HepG2 (cell line): ENCODE results near the gene TCF19. TPM values are rescaled to one million over a fixed set of nuclear protein-coding genes. Genes with fewer than 3 reads are reported as not detected.

ENCODE experiments used
- ATAC-seq: fragments of 200-7000 bp; cut with Tn5 transposase; 3 replicates; pipeline ENCODE4 v1.9.1; 2020; ENCODE audit warnings: mild to moderate bottlenecking, moderate library complexity
- BruUV-seq: library from RNA; stranded (reverse); fragments of 400-500 nt; replicated peaks from 2 replicates; lab custom pipeline; 2021; lab: Mats Ljungman, UMichigan
- CTCF ChIA-PET: fragments of 300-600 bp; formaldehyde crosslinking; extraction: SDS; loops from one replicate; lab custom pipeline; 2021; ENCODE audit warnings: low total read pairs, inconsistent platforms, low intra/inter-chr PET ratio; lab: Yijun Ruan, JAX
- POLR2A ChIA-PET: fragments of 350-600 bp; sonication (Branson Sonifier 250); formaldehyde crosslinking; loops from one replicate; lab custom pipeline; 2020; ENCODE audit warnings: antibody characterized with exemption, inconsistent platforms; lab: Yijun Ruan, JAX
- DNase-seq: peaks from one replicate; pipeline ENCODE4 v3.0.0-alpha.2; 2015; ENCODE audit warnings: low spot score
- FAIRE-seq: peaks from 3 replicates; lab custom pipeline; 2011; peaks lifted over from hg19 to GRCh38; lab: Jason Lieb, UNC
- H2AFZ ChIP-seq: one replicate; pipeline ENCODE4 v1.6.1; 2011; ENCODE audit warnings: low read length, inconsistent platforms
- H3K27ac ChIP-seq: fragments of 300-600 bp; 3 replicates; pipeline ENCODE4 v1.8.0; 2011; ENCODE audit warnings: mixed run types, mild to moderate bottlenecking, mixed read lengths, low read length, inconsistent platforms; ENCODE audit not compliant: insufficient read depth; ENCODE audit errors: extremely low read length
- H3K27me3 ChIP-seq, 2 experiments: fragments of 200-600 bp in 1 of 2; 2 replicates in 1 of 2; 3 replicates in 1 of 2; pipeline versions ENCODE4 v1.6.0 to v1.8.0; 2011; ENCODE audit warnings: low read length in 2 of 2, mild to moderate bottlenecking in 2 of 2, moderate library complexity in 2 of 2, inconsistent platforms in 1 of 2; ENCODE audit not compliant: insufficient read depth in 2 of 2, control insufficient read depth in 1 of 2
- H3K36me3 ChIP-seq, 2 experiments: fragments of 200-600 bp in 1 of 2; replicated peaks in 1 of 2; 2 replicates in 1 of 2; 3 replicates in 1 of 2; pipeline versions ENCODE4 v1.5.1 to v1.8.0; 2011; ENCODE audit warnings: low read length in 2 of 2, inconsistent platforms in 1 of 2; ENCODE audit not compliant: insufficient read depth in 2 of 2, control insufficient read depth in 1 of 2
- H3K4me1 ChIP-seq: 2 replicates; pipeline ENCODE4 v1.5.1; 2012; ENCODE audit warnings: low read length, inconsistent platforms; ENCODE audit not compliant: insufficient read depth
- H3K4me2 ChIP-seq: 2 replicates; pipeline ENCODE4 v1.6.0; 2011; ENCODE audit warnings: low read depth, low read length, inconsistent platforms
- H3K4me3 ChIP-seq, 3 experiments: fragments of 200-600 bp in 1 of 3; sonication (generic), shearing (Covaris generic) in 1 of 3; replicated peaks in 1 of 3; 2 replicates each; pipeline ENCODE4 v1.5.1; 2011 to 2016; ENCODE audit warnings: low read length in 3 of 3, inconsistent platforms in 2 of 3, low read depth in 2 of 3, mild to moderate bottlenecking in 2 of 3, control low read depth in 1 of 3, mixed read lengths in 1 of 3; ENCODE audit not compliant: insufficient read depth in 1 of 3
- H3K79me2 ChIP-seq: one replicate; pipeline ENCODE4 v1.6.1; 2011; ENCODE audit warnings: low read length, inconsistent platforms; ENCODE audit not compliant: insufficient read depth
- H3K9ac ChIP-seq: 2 replicates; pipeline ENCODE4 v1.6.0; 2011; ENCODE audit warnings: mild to moderate bottlenecking, low read depth, low read length, inconsistent platforms; ENCODE audit not compliant: insufficient read depth
- H3K9me3 ChIP-seq: 2 replicates; pipeline ENCODE4 v1.5.1; 2012; ENCODE audit warnings: mild to moderate bottlenecking, low read length
- H4K20me1 ChIP-seq: 2 replicates; pipeline ENCODE4 v1.6.0; 2011; ENCODE audit warnings: inconsistent platforms, mild to moderate bottlenecking, low read length, moderate library complexity; ENCODE audit not compliant: insufficient read depth
- ATF6 ChIP-seq: sonication (generic); formaldehyde crosslinking; conservative IDR thresholded peaks from 2 replicates; pipeline ENCODE4 v1.4.0; 2020; ENCODE audit warnings: missing genetic modification reagents
- E2F5 ChIP-seq: sonication (generic); formaldehyde crosslinking; conservative IDR thresholded peaks from 2 replicates; pipeline ENCODE4 v1.4.0; 2020; ENCODE audit warnings: missing genetic modification reagents
- MXD1 ChIP-seq: sonication (generic); formaldehyde crosslinking; IDR thresholded peaks from 2 replicates; pipeline ENCODE4 v1.4.0; 2020; ENCODE audit warnings: mild to moderate bottlenecking, missing genetic modification reagents
- POLR2AphosphoS5 ChIP-seq: IDR thresholded peaks from 2 replicates; pipeline ENCODE4 v1.6.1; 2012; ENCODE audit warnings: low read depth, low read length
- RXRB ChIP-seq: IDR thresholded peaks from 2 replicates; pipeline ENCODE4 v1.6.1; 2016; ENCODE audit warnings: borderline replicate concordance, missing genetic modification reagents, missing compliant biosample characterization
- SALL2 ChIP-seq: sonication (generic); formaldehyde crosslinking; IDR thresholded peaks from 2 replicates; pipeline ENCODE4 v1.8.1; 2023; ENCODE audit warnings: mild to moderate bottlenecking, missing genetic modification reagents, inconsistent platforms
- U2AF1 ChIP-seq: fragments of 200-400 bp; formaldehyde crosslinking; optimal IDR thresholded peaks from 2 replicates; pipeline ENCODE3; 2017; ENCODE audit warnings: mild to moderate bottlenecking, low read depth, low read length
- ZBTB34 ChIP-seq: sonication (generic); formaldehyde crosslinking; IDR thresholded peaks from 2 replicates; pipeline ENCODE4 v1.8.0; 2022; ENCODE audit warnings: mild to moderate bottlenecking, missing genetic modification reagents
- ZC3H4 ChIP-seq: sonication (generic); formaldehyde crosslinking; IDR thresholded peaks from 2 replicates; pipeline ENCODE4 v1.4.0; 2020; ENCODE audit warnings: missing genetic modification reagents, borderline replicate concordance
- ZIK1 ChIP-seq: sonication (generic); formaldehyde crosslinking; IDR thresholded peaks from 2 replicates; pipeline ENCODE4 v1.5.0; 2020; ENCODE audit warnings: mild to moderate bottlenecking, low read depth, missing genetic modification reagents, borderline replicate concordance
- ZNF615 ChIP-seq: sonication (generic); formaldehyde crosslinking; IDR thresholded peaks from 2 replicates; pipeline ENCODE4 v1.5.0; 2020; ENCODE audit warnings: mild to moderate bottlenecking, missing genetic modification reagents, borderline replicate concordance
- ZNF792 ChIP-seq: IDR thresholded peaks from 2 replicates; pipeline ENCODE4 v1.6.1; 2016
- ZSCAN21 ChIP-seq: sonication (generic); formaldehyde crosslinking; IDR thresholded peaks from 2 replicates; pipeline ENCODE4 v1.8.0; 2022; ENCODE audit warnings: mild to moderate bottlenecking, missing genetic modification reagents, moderate library complexity, borderline replicate concordance
- WGBS: methylation state at CpG from one replicate; pipeline ENCODE4 v1.1.6; 2017; ENCODE audit warnings: low lambda C conversion rate; 5-methylcytosine and 5-hydroxymethylcytosine counted together
- in situ Hi-C: cut with HindIII; loops from 2 replicates; pipeline ENCODE4 v1.10.0; 2017; ENCODE audit warnings: low pct_unique_long_range_greater_than_20kb; ENCODE audit not compliant: extremely low pct_ligation_motif_present
- intact Hi-C: fragments of 100-400 bp; cut with micrococcal nuclease; formaldehyde crosslinking; loops from one replicate; pipeline ENCODE4 v1.10.0; 2022; ENCODE audit not compliant: unreplicated experiment
- polyA plus RNA-seq, 8 experiments: library from polyadenylated mRNA; depleted of rRNA in 3 of 8; stranded (reverse) in 7 of 8; unstranded in 1 of 8; fragments of >200 nt; fragmentation: Illumina TruSeq in 4 of 8; extraction: Trizol in 4 of 8; gene quantifications; 2 replicates each; pipeline versions ENCODE4 v1.2.1 to v1.2.3, GENCODE V29; 2011 to 2016; ENCODE audit warnings: low read depth in 4 of 8, missing spikeins in 1 of 8, mixed read lengths in 1 of 8; ENCODE audit not compliant: insufficient read depth in 1 of 8
- total RNA-seq, 5 experiments: library from RNA; depleted of rRNA; stranded (reverse); fragments of >200 nt; fragmentation: Illumina TruSeq; extraction: Trizol; gene quantifications; 2 replicates each; pipeline ENCODE4 v1.2.3, GENCODE V29; 2016; ENCODE audit warnings: low read depth in 1 of 5
- TF ChIP-seq, protein P1 (sequence below): sonication (generic); formaldehyde crosslinking; IDR thresholded peaks from 2 replicates; pipeline ENCODE4 v1.5.0; 2020; ENCODE audit warnings: mild to moderate bottlenecking, missing genetic modification reagents
- TF ChIP-seq, protein P2 (sequence below): sonication (generic); formaldehyde crosslinking; IDR thresholded peaks from 2 replicates; pipeline ENCODE4 v1.5.0; 2020; ENCODE audit warnings: missing genetic modification reagents

Gene TCF19
- total and polyA plus RNA-seq, 2 of the 13 experiments (the other 11 are each of a cell fraction or from before 2014, with no cell fraction given): 4.9 to 22.2 TPM

GRCh38 chr6:31170987-31171671 is 12.7 kb downstream of the TCF19 start:
- Histone ChIP-seq H3K36me3 (peaks cover 6 to 31% of the 10 kb centered on the region in 2 experiments), H3K4me3 (no peak overlapping the region), H3K79me2 (peaks cover 1% of the 10 kb centered on the region), H3K9me3 (no peaks in the 10 kb centered on the region), H3K4me2 (no peak overlapping the region), H3K9ac (no peak overlapping the region), H3K4me1 (no peaks in the 10 kb centered on the region), H3K27me3 (no peaks in the 10 kb centered on the region), H3K27ac (no peak overlapping the region), H4K20me1 (no peaks in the 10 kb centered on the region; the same call in 1 of the 2 replicates), H2AFZ (no peak overlapping the region)
- FAIRE-seq (no peak), DNase-seq (no peak), ATAC-seq (no peak)
- POLR2A ChIA-PET: no interaction called here
- CTCF ChIA-PET: no interaction called here
- 98% methylated on average over 10 of the region's 10 CpGs for WGBS
- BruUV-seq: no TSS peak
- in situ Hi-C loops: no loop called here
- intact Hi-C loops: no loop called here
- TF ChIP-seq ZNF792 (CRISPR knock-in tag) (no peak), ATF6 (no peak), ZNF615 (CRISPR knock-in tag) (no peak), SALL2 (CRISPR knock-in tag) (no peak), U2AF1 (no peak), MXD1 (no peak), ZSCAN21 (no peak), ZBTB34 (no peak), ZC3H4 (CRISPR knock-in tag) (no peak), E2F5 (CRISPR knock-in tag) (no peak), RXRB (no peak), POLR2AphosphoS5 (no peak), ZIK1 (CRISPR knock-in tag) (no peak)
- TF ChIP-seq, protein P1, sequence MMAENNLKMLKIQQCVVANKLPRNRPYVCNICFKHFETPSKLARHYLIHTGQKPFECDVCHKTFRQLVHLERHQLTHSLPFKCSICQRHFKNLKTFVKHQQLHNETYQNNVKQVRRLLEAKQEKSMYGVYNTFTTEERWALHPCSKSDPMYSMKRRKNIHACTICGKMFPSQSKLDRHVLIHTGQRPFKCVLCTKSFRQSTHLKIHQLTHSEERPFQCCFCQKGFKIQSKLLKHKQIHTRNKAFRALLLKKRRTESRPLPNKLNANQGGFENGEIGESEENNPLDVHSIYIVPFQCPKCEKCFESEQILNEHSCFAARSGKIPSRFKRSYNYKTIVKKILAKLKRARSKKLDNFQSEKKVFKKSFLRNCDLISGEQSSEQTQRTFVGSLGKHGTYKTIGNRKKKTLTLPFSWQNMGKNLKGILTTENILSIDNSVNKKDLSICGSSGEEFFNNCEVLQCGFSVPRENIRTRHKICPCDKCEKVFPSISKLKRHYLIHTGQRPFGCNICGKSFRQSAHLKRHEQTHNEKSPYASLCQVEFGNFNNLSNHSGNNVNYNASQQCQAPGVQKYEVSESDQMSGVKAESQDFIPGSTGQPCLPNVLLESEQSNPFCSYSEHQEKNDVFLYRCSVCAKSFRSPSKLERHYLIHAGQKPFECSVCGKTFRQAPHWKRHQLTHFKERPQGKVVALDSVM (CRISPR knock-in tag): no peak
- TF ChIP-seq, protein P2, sequence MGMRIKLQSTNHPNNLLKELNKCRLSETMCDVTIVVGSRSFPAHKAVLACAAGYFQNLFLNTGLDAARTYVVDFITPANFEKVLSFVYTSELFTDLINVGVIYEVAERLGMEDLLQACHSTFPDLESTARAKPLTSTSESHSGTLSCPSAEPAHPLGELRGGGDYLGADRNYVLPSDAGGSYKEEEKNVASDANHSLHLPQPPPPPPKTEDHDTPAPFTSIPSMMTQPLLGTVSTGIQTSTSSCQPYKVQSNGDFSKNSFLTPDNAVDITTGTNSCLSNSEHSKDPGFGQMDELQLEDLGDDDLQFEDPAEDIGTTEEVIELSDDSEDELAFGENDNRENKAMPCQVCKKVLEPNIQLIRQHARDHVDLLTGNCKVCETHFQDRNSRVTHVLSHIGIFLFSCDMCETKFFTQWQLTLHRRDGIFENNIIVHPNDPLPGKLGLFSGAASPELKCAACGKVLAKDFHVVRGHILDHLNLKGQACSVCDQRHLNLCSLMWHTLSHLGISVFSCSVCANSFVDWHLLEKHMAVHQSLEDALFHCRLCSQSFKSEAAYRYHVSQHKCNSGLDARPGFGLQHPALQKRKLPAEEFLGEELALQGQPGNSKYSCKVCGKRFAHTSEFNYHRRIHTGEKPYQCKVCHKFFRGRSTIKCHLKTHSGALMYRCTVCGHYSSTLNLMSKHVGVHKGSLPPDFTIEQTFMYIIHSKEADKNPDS: no peak
